Muscle layer of colon (tissue), 2 donors: ENCODE results near the gene DTNA.

Source experiments
- H3K27ac ChIP-seq: one replicate; pipeline ENCODE4 v1.7.0; 2013; ENCODE audit warnings: low read depth, mild to moderate bottlenecking, low read length, moderate library complexity
- H3K27me3 ChIP-seq, 2 donors: one replicate each; pipeline ENCODE4 v1.7.0; 2013; ENCODE audit warnings: low read length in 2 of 2, mild to moderate bottlenecking in 2 of 2; ENCODE audit not compliant: insufficient read depth in 2 of 2, control insufficient read depth in 1 of 2
- H3K36me3 ChIP-seq: one replicate; pipeline ENCODE4 v1.7.0; 2013; ENCODE audit warnings: mild to moderate bottlenecking, low read length; ENCODE audit not compliant: insufficient read depth
- H3K4me1 ChIP-seq: one replicate; pipeline ENCODE4 v1.7.0; 2013; ENCODE audit warnings: mild to moderate bottlenecking, low read length; ENCODE audit not compliant: insufficient read depth
- H3K4me3 ChIP-seq, 2 donors: one replicate each; pipeline ENCODE4 v1.7.0; 2013; ENCODE audit warnings: low read length in 2 of 2, low read depth in 1 of 2, mild to moderate bottlenecking in 1 of 2, moderate library complexity in 1 of 2
- H3K9ac ChIP-seq: one replicate; pipeline ENCODE4 v1.7.0; 2013; ENCODE audit warnings: low read length
- H3K9me3 ChIP-seq: one replicate; pipeline ENCODE4 v1.7.0; 2013; ENCODE audit warnings: mild to moderate bottlenecking, low read length
- donor health status: abdominal sarcoma.
- donor health status: Adenocarcinoma of cecum.

DTNA gene

DNA sequence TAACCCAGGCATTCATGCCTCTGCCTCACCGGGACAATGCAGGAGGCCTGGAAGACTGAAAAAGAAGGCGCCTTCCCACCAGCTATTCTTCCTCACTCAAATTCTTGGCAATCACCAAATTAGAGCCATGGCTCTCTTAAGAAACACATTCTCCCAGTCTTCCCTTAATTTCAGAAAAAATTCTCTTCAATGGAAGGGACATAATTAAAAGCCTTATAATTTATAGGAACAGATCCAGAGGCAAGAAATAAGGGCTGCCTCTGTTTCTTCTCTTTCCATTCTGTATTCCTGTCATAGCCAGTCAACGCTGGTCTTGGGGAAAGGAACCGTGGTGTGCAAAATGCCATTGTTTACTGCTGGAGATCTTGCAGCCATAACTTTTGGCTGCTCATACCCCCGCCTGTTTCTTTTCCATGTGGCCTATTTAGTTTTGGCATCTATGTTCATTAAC, 32.8 kb downstream of the DTNA start:
- H3K27ac ChIP-seq, result no peak overlapping the region
- peaks cover 36% of the 10 kb centered on the region for H3K4me1 ChIP-seq
- no peaks in the 10 kb centered on the region for H3K9me3 ChIP-seq
- peak overlapping the region in 1 of 2 donors; percentile 9 for H3K4me3 ChIP-seq
- H3K9ac ChIP-seq, result no peak overlapping the region
- no peaks in the 10 kb centered on the region for H3K27me3 ChIP-seq
- no peaks in the 10 kb centered on the region for H3K36me3 ChIP-seq

DNA sequence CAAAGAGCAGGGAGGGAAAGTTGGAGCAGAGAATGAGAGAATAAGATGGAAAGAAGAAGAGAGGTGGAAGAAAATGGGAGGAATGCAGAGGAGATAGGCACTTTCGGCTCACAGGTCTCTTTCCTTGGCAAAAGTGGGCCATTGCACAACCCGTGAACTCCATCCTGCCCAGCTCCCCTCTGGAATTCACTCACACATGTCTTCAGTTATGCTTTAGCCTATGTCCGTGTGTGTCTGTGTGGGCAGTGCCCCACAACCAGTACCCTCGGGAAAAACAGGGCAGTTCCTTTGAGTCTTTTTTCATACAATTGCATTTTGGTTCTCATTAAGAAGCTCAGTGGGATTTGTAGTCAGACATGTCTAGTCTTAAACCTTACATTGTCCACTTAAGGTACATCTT, 34.5 kb downstream of the DTNA start:
- Histone ChIP-seq H3K4me1 (peaks cover 23% of the 10 kb centered on the region), H3K9ac (no peak overlapping the region), H3K36me3 (no peaks in the 10 kb centered on the region), H3K27ac (no peak overlapping the region), H3K27me3 (no peaks in the 10 kb centered on the region), H3K9me3 (no peaks in the 10 kb centered on the region), H3K4me3 (no peak overlapping the region)

DNA sequence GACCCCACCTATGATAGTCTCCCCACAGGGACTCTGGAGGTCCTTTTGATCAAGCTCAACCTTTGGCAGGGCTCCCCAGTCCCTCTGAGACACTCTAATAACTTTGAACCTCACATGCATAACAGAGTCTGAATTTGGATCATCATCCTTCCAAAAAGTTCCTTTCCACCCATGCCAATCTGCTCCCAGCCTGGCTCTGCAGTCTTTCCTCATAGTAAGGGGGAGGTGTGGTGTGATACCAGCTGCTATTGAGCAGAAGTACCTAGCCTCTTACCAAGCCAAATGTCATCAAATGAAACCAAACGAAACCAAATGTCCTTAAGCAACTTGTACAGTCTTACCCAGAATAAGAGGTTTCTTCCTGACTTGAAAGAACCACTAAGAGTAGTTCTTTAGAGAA, 36.5 kb downstream of the DTNA start:
- H3K4me1 ChIP-seq, result peaks cover 20% of the 10 kb centered on the region
- no peaks in the 10 kb centered on the region for H3K36me3 ChIP-seq
- no peak overlapping the region for H3K9ac ChIP-seq
- H3K27ac ChIP-seq, result no peak overlapping the region
- no peaks in the 10 kb centered on the region for H3K27me3 ChIP-seq
- no peak overlapping the region for H3K4me3 ChIP-seq
- H3K9me3 ChIP-seq, result no peaks in the 10 kb centered on the region

DNA sequence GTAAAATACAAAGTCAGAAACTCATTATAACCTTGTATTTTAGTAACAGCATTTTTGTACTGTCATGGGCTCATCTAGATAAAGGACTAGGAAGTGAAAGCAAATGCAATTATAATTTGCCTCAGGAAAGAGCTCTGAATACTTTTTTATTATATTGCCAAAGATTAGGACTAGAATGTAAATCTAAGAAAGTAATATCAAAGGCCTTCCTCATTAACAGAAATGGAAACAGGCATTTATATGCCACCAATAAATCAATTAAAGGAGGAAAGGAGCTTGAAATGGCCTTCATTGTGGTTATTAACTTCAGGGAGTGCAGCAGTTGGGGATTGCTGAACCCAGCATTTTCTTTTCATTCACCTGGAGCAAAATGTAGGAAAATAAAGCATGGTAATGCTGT, 39.6 kb downstream of the DTNA start:
- no peak overlapping the region for H3K27ac ChIP-seq
- H3K4me1 ChIP-seq, result peaks cover 8% of the 10 kb centered on the region
- no peaks in the 10 kb centered on the region for H3K9me3 ChIP-seq
- no peak overlapping the region for H3K9ac ChIP-seq
- no peak overlapping the region for H3K4me3 ChIP-seq
- no peaks in the 10 kb centered on the region for H3K36me3 ChIP-seq
- no peaks in the 10 kb centered on the region for H3K27me3 ChIP-seq

DNA sequence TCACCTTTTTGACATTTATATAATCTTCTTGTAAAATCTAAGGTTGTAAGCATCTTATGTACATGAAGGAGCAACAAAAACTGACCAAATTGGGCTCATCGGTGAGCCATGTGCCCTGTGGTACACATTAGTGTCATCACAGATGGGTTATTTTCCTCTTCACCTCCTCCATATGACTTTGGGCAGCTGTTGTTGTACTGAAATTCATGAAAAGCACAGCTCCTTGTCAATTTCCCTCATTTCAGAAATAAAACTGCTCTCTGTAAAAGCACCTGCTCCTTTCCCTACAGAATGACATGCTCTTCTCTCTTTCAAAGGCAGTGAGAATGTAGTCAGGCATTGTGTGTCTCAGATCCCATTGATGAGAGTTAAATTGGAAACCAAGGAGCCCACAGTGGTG, 42.0 kb downstream of the DTNA start:
- Histone ChIP-seq H3K9me3 (no peaks in the 10 kb centered on the region), H3K36me3 (no peaks in the 10 kb centered on the region), H3K27ac (no peak overlapping the region), H3K27me3 (no peaks in the 10 kb centered on the region), H3K4me1 (peaks cover 22% of the 10 kb centered on the region), H3K4me3 (no peak overlapping the region), H3K9ac (no peak overlapping the region)

DNA sequence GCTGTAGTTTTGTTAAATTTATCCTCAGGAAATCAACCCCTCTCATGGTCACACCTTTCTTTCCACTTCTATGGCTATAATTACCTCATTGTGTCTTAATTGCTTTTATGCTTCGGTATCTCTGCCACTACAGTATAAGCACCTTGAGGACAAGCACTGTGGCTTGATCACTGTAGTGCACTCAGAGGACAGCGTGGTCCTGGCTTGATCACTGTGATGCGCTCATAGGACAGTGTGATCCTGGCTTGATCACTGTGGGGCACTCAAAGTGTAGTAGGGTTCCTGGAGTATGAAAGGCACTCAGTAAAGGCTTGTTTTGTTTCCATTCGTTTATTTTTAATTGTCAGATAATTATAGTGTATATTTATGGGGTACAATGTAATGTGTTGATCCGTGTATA, 44.2 kb downstream of the DTNA start:
- Histone ChIP-seq H3K36me3 (no peaks in the 10 kb centered on the region), H3K9me3 (no peaks in the 10 kb centered on the region), H3K4me1 (peaks cover 22% of the 10 kb centered on the region), H3K27ac (no peak overlapping the region), H3K9ac (no peak overlapping the region), H3K4me3 (no peak overlapping the region), H3K27me3 (no peaks in the 10 kb centered on the region)

DNA sequence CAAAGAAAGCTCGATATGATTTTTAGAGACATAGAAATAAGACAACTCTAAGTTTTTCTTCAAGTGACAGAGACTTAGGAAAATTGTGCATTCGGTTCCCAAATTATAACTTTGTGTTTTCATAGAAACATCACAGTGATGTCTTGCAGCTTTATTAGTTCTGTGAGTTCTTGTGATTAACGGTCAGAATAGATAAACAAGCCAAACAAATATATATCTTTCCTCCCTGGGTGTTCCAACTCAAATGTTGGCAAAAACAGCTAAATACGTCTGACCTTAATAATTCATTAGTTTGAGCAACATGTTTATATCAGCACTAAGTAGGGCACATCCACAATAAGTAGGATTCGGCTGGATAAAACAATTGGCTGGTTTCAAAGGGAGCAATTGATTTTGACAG, 47.6 kb downstream of the DTNA start:
- Histone ChIP-seq H3K36me3 (no peaks in the 10 kb centered on the region), H3K9me3 (no peaks in the 10 kb centered on the region), H3K27me3 (no peaks in the 10 kb centered on the region), H3K4me1 (peaks cover 15% of the 10 kb centered on the region), H3K9ac (no peak overlapping the region), H3K4me3 (no peak overlapping the region), H3K27ac (no peak overlapping the region)

DNA sequence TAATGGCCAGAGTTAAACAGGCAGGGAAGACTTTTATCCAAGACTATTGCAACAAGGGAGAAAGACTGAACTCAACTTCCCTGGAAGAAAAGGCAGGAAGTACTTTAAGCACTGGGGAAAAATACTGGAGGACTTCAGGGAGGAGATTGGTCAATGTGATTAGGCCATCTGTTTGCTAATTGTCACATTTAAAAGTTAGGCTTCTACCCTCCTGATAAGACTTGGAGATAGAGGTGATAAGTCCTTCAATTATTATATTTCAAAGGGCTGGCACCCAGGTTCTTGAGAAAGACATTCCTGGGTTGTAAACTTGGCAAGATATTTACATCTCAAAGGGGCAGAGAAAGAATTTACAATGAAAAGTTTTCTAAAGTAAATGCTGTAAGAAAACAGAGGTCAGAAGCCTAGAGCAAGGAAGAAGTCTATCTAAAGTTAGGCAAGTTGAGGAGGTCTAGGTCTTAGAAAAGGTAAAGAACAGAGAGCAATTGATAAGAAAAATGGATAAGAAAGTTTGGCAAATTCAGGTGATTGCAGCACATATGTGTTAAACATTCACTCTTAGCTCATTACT, 48.4 kb downstream of the DTNA start:
- Histone ChIP-seq H3K4me1 (peaks cover 17% of the 10 kb centered on the region), H3K4me3 (no peak overlapping the region), H3K9me3 (no peaks in the 10 kb centered on the region), H3K27ac (no peak overlapping the region), H3K9ac (no peak overlapping the region), H3K27me3 (no peaks in the 10 kb centered on the region), H3K36me3 (no peaks in the 10 kb centered on the region)

DNA sequence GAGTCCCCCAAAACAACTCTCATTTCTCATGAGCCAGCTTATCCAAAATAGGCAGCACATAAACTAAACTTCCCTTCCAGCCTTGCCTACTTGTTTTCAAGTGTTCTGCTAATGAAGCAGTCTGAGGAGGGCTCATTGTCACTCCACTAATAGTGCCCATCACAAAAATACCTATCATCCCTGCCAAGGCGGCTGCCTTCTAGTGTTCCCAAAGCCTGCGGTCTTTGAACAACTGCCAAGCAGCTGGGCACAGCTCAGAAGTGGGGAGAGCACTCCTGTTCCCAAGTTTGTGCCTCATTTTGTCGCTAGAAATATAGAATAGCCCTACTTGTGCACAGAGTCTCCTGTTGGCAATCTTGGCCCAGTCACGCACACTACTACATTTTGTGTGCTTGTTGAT, 50.3 kb downstream of the DTNA start:
- Histone ChIP-seq H3K36me3 (no peaks in the 10 kb centered on the region), H3K9me3 (no peaks in the 10 kb centered on the region), H3K27me3 (no peaks in the 10 kb centered on the region), H3K9ac (no peak overlapping the region), H3K4me1 (peaks cover 12% of the 10 kb centered on the region), H3K27ac (no peak overlapping the region), H3K4me3 (no peak overlapping the region)

DNA sequence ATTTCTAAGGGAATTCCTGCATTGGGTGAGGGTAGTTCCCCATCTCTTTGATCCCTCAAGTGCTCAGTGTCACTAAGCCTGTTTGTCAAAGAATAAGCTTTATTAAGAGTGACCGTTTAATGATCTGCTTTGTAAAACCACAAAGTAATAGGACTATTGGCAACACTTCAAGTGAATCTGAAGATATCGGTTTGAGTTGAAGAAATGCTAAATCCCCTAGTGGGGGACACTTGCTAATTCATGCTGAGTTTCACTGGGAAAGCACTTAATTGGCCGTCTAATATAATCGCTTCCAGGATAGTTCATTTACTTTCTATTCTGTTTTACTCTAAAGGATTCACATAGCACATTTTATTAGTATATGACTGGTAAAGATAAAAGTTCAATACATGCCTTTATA, 54.4 kb downstream of the DTNA start:
- Histone ChIP-seq H3K27me3 (no peaks in the 10 kb centered on the region), H3K36me3 (peaks cover 4% of the 10 kb centered on the region), H3K9me3 (no peaks in the 10 kb centered on the region), H3K4me1 (peaks cover 4% of the 10 kb centered on the region), H3K27ac (no peak overlapping the region), H3K9ac (no peak overlapping the region), H3K4me3 (no peak overlapping the region)

DNA sequence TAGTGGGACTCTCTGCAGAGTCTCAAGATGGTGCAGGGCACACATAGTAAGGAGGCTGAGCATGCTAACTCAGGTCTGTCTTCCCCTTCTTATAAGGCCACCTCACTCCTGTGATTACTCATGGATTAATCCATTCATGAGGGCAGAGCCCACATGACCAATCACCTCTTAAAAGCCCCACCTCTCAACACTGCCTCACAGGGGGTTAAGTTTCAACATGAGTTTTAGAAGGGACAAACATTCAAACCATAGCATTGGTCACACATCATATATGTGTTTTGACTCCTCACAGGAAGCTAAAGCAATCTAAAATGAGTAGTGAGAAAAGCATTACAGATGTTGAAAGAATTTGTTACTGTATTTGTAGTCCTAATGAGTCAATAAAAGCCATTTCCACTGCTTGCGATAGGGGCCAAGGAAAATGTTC, 57.5 kb downstream of the DTNA start:
- Histone ChIP-seq H3K27me3 (no peaks in the 10 kb centered on the region), H3K4me1 (peaks cover 7% of the 10 kb centered on the region), H3K9me3 (no peaks in the 10 kb centered on the region), H3K27ac (no peak overlapping the region), H3K36me3 (peaks cover 4% of the 10 kb centered on the region), H3K9ac (no peak overlapping the region), H3K4me3 (no peak overlapping the region)

DNA sequence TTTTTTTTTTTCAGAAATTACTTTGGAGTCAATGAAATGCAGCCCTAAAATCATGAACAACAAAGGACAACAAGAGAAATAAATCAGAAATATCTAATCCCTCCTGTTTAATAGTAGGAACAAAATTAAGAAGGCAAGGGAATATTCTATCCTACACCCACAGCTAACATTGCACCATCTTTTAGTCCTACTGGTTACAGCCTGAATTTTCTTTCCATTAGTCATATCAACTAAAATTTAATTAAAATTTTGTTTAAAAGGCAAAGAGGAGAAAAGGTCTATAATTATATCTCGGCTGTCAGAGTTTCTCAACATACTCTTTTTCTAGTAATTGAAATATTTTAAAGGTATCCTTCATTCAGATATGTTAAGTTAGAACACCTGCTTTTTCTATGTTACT, 61.9 kb downstream of the DTNA start:
- no peak overlapping the region for H3K27ac ChIP-seq

More for the DNA sequence above, 61.9 kb downstream of the DTNA start:
- H3K27me3 ChIP-seq, result no peaks in the 10 kb centered on the region
- no peaks in the 10 kb centered on the region for H3K9me3 ChIP-seq
- H3K4me1 ChIP-seq, result peaks cover 22% of the 10 kb centered on the region
- no peak overlapping the region for H3K4me3 ChIP-seq
- H3K36me3 ChIP-seq, result peaks cover 4% of the 10 kb centered on the region
- H3K9ac ChIP-seq, result no peak overlapping the region
